GM18499 (cell line): ENCODE measurements around the gene C16orf46.
"Not testable (repeated sequence)": the region's sequence is repeated elsewhere in the genome, so short reads cannot be mapped to it uniquely, and the experiment has no call there.

Source experiments
- ATAC-seq: cut with Tn5 transposase; IDR thresholded peaks from one replicate; pipeline ENCODE4 v1.9.1; 2021; ENCODE audit warnings: moderate number of reproducible peaks; ENCODE audit not compliant: insufficient read depth, unreplicated experiment

C16orf46 gene

DNA sequence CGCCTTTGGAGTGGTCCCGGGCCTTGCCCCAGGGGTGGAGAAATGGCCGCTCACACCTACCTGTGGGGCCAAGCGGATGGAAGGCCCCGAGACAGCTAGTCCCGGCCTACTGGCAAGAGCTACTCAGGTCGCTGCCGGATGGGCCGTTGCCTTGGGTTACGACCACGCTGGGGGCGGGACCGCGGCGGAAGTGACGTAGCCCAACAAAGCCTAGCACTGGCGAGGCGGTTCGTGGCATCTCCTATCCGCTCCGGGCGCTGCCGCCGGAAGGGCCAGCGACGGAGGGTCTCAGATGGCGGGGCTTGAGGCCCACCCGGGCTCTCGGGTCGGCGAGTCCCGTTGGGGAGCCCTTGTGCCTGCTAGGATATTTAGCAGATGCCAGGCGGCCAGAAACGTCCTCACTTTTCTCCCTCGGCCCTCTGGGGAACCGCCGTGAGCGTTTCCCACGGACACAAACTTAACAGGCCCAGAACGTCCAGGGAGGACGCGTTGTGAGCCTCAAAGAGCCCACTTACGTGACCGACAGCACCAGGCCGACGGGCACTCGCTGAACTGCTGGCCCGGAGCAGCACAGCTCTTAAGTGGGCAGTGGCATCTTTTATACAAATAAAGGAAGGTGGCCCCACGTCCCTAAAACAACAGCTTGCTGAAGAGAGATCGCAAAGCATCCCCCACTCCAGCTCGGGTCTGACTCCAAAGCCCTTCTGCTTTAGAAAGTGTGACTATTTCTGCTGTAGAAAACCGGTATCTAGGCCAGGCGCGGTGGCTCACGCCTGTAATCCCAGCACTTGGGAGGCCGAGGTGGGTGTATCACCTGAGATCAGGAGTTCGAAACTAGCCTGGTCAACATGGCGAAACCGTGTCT lies at the start of gene C16orf46:
TSS of gene C16orf46 (minus strand) at position 163 of the 865 bp plus-strand sequence. CDS start 13,283 bp downstream, outside the sequence.
- peak; percentile 91 for ATAC-seq

DNA sequence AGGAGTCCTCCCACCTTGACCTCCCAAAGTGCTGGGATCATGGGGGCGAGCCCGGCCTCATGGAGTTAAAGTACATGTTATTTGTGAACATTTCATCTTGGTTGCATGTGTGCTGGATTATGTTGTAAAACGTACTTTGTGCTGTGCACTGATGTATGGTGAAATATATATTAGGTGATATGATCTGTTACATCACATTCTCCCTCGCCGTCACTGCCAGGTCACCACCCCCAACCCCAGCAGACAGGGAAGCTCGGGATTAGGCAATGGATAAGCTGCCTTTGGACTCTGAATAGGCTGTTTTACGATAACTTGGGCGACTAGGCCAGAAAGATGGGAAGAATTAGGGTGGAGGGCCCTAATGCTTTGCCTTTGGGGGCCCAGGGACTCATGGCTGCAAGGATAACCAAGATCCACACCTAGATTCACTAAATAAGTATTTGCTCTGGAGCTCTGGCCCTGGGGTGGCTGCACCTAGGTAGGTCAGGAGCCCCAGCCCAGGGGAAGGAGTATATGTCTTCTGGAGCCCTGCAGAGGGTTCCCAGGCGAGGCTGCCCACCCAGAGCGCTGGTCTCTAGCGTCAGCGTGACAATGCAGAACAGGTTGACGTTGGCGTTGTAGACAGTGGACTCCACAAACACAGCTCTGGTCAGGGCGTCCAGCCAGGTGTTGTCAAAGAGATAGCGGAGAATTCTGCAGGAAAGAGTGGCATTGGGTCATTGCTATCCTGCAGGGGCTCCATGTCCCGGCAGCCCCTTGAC lies 46.2 kb upstream of the C16orf46 start:
- ATAC-seq = no peak

DNA sequence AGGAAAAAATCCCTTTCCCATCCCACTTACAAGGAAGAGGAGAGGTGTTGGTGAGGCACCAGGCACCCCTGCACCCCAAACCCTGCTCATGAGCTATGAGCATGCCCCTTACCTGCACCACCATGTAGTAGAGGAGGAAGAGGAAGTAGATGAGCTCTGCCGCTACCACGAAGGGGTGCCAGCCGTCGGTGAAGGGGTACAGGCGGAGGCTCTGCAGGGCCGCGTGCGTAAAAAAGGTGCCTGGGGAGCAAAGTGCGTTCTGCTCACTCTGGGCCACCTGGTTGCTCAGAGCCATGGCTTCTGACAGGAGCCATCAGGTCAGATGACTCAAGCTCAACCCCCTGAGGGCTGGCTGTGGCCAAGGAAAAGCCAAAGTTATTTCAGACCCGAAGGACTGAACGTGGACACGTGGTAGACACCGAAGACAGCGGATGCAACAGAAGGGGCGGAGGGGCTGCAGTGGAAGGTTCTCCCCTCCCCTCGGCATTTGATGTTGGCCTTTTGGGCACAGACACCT lies 44.5 kb upstream of the C16orf46 start:
- ATAC-seq = no peak

GRCh38 chr16:81117436-81117835 lies 40.4 kb upstream of the C16orf46 start:
- ATAC-seq = no peak

DNA sequence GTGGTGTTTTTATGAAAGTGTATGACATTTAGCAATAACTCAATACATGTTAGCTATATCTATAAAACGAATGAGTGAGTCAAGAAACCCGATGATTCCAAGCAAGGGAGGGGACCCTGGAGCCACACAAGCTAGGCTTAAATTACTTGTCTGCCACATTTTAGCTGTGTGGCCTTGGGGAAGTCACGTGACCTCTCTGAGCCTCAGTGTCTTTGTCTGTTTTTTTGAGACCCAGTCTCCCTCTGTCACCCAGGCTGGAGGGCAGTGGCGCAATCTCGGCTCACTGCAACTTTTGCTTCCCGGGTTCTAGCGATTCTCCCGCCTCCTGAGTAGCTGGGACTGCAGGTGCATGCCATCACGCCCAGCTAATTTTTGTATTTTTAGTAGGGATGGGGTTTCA lies 39.2 kb upstream of the C16orf46 start:
- no peak for ATAC-seq

- ATAC-seq = no peak
Observed at GRCh38 chr16:81112453-81112852, 35.4 kb upstream of the C16orf46 start.

DNA sequence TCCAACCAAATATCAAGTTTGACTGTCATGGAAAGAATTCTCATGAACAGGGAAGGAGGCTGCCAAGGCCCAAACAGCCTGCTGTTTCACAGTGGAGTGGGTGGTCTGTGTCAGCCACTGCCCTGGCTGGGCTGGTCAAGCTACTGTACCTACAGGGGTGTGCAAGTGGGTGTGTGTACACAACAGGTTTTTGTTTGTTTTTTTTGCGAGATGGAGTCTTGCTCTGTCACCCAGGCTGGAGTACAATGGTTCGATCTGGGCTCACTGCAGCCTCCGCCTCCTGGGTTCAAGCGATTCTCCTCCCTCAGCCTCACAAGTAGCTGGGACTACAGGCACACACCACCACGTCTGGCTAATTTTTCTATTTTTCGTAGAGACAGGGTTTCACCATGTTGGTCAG lies 32.2 kb upstream of the C16orf46 start:
- not testable (repeated sequence) for ATAC-seq

GRCh38 chr16:81107511-81107910 lies 30.5 kb upstream of the C16orf46 start:
- no peak for ATAC-seq

DNA sequence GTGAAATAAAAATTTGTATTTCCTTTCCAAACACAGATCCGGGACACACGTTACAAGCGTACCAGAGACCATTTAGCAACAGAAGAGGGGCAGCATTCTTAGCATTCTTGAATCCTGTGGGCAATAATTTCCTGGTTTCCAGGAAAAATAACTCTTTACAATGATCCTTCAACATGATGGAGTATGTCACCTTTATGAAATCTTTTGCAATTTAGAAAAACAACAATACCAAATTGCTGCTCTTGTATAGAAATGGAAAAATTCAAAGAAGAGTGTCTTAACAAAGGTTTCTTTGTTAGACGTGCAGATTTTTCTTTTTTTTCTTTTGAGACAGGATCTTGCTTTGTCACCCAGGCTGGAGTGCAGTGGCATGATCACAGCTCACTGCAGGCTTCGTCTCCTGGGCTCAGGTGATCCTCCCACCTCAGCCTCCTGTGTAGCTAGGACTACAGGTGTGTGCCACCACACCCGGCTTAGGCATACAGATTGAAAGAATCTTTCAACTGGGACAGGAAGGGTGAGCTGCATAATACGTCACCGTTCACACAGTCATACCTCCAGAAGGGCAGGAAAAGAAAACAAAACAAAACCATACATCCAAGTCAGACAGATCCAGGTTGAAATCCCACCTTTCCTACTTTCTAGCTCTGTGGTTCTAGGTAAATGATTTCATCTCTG lies 29.9 kb upstream of the C16orf46 start:
- ATAC-seq = no peak

DNA sequence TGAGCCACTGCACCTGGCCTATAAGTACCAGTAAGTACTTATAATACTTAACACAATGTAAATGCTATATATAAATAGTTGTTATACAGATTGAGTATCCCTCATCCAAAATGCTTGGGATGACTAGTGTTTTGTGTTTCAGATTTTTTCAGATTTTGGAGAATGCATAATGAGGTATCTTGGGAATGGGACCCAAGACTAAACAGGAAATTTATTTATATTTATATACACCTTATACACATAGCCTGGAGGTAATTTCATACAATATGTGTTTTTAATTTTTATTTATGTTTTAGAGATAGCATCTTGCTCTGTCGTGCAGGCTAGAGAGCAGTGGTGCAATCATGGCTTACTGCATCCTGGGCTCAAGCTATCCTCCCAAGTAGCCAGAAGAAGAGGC lies 28.9 kb upstream of the C16orf46 start:
- ATAC-seq = no peak

- ATAC-seq = no peak
Observed at GRCh38 chr16:81101702-81102101, 24.7 kb upstream of the C16orf46 start.

- no peak for ATAC-seq
Observed at GRCh38 chr16:81099958-81100357, 22.9 kb upstream of the C16orf46 start.

DNA sequence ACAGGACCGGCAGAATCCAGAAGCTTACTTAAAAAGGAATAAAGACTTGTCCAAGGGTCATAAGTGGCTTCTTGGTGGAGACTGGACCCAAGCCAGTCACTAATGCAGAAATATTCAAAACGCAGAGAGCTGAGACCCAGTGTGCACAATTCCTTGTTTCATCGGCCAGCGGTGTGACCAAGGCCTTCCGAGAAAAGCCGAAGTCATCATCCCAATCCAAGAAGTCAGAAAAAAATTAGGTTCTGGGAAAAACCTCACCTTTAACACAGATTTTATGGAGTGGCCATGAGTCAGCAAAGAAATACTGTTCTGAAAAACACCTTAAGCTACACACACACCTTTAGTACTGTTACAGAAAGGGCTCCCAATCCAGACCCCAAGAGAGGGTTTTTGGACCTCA lies 20.2 kb upstream of the C16orf46 start:
- no peak for ATAC-seq

DNA sequence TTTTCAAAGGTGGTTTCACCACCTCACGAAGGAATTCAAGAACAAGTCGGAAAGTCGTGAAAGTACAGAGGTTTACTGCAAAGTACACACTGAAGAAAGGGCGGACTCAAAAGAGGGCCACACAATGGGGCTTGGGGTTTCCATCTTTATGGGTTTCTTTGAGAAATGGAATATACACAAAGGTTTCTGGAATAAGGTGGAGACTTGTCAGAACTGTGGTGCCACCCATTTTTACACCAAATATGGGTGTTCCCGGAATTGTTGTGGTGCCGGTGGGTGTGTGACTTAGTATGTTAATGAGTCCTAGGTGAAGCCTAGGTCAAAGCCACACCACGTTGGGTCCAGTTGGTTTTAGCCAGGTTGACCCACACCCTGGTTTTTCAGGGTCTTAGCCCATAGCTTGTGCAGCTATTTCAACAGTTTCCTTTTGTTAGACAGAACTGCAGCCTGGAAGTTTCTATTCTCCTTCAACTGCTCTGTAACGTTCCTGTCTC lies 19.7 kb upstream of the C16orf46 start:
- ATAC-seq = no peak

DNA sequence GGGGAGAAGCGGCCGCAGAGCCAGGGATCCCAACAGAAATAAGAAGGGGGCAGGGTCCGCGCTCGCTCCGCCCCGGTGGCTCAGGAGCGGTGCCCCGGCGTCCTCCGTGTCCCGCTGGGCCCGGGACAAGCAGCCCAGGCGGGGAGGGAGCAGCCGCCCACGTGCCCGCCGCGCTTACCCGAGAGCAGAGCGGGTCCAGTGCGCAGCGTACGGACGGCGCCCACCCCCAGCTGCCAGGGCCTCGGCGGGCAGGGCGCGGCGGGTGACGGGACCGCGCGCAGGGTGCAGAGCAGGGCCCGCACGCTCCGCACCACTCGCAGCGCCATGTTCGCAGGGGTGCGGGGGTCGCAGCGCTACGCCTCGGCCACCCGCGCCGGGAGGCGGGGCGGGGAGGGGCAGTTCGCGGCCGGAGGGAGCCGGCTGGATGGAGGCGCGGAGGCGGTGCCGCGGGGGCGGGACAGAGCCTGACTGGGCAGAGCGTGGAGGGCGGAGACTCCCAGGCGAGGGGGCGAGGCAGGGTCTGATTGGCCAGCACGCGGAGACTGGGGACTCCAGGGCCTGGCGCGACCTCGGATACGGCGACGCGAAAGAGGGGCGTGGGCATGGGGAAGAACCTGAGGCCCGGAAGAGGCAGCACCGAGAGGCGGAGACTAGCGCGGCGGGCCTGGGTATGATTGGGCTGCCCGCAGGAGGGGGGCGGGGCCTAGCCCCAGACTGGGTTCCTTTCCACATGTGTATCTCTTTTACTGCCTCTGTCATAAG lies 19.1 kb upstream of the C16orf46 start, which contains the start of gene GCSH:
TSS of gene GCSH (minus strand) at position 443 of the 762 bp plus-strand sequence. CDS start at position 326, 117 bp downstream.
- ATAC-seq = peak; percentile 95

DNA sequence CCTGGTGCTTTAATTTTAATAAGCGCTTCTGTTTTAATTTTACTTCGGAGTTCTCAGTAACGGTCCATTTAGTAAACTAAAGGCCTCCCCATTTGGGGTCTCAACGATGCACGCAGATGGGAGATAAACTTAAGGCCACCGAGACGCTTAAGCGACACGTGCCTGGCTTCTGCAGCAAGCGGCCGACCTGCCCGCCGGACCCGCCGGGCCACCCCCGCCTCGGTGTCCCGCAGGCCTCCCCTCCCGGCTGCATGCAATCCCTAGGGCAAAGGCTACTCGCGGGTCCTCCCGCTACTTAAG lies 18.6 kb upstream of the C16orf46 start:
- peak; percentile 0 for ATAC-seq

DNA sequence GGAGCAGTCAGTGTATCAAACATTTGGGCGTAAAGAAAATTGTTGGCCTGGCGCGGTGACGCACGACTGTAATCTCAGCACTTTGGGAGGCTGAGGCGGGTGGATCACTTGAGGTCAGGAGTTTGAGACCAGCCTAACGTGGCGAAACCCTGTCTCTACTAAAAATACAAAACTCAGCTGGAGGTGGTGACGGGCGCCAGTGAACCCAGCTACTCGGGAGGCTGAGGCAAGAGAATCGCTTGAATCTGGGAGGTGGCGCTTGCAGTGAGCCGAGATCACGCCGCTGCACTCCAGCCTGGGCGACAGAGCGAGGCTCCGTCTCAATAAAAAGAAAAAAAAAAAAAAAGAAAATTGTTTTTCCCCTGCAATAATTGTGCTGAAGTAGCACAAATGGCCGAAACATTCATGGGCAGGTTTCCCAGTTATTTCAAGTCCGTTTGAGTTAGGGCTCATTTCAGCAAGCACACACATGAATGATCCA lies 17.8 kb upstream of the C16orf46 start:
- ATAC-seq = no peak

DNA sequence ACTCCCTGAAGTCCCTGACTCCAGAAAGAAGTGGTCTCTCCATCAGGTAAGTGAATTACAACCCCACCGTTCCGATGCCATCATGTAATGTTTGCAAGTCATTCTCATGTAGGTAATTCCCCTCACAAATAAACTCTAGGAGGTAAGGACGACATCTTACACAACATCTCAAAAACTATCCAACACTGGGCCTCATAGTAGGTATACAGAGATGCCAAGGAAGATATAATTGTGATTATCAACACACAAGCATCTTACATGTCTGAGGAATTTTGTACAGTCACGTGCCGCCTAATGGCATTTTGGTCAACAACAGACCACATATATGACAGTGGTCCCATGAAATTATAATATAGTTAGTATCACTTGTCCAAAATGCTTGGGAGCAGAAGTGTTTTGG lies 11.8 kb upstream of the C16orf46 start:
- no peak for ATAC-seq

DNA sequence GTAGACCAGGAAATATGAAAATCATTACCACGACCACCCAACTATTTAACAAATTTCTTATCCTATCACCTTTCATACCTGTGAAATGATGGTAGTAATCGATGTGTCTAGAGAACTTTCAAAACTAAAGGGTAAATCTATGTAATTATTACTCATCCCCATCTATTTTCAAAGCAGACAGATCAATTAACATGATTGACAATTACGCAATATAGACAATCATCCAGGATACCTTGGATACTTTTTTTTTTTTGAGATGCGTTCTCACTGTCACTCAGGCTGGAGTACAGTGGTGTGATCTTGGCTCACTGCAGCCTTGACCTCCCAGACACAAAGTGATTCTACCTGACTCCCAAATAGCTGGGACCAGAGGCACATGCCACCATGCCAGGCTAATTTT lies 4.0 kb upstream of the C16orf46 start:
- no peak for ATAC-seq

DNA sequence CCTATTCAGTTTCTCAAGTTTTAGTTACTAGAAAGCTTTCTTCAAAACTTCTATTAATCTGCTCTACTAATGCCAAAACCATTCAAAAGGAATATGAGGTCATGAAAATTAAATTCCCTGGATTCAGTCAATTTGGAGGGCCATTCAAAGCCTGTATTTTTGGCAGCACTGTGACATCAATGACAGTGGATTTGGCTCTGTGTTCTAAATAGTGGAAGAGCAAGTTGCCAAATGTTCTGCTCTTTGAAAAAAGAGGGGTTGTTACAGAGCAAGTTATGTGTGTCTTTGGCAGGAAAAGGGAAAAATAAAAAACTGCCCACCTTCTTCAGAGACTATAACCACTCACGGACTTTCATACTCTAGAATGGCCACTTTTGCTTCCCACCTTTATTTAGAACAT lies 3.2 kb upstream of the C16orf46 start:
- ATAC-seq = no peak
